Fibroblast of peridontal ligament (primary cell): ENCODE data around the gene TAPBPL.
"Not testable (repeated sequence)": the region's sequence is repeated elsewhere in the genome, so short reads cannot be mapped to it uniquely, and the experiment has no call there.

Experiments
- DNase-seq: peaks from one replicate; pipeline ENCODE4 v3.0.0-alpha.2; 2010; ENCODE audit errors: extremely low read depth

Gene TAPBPL, protein sequence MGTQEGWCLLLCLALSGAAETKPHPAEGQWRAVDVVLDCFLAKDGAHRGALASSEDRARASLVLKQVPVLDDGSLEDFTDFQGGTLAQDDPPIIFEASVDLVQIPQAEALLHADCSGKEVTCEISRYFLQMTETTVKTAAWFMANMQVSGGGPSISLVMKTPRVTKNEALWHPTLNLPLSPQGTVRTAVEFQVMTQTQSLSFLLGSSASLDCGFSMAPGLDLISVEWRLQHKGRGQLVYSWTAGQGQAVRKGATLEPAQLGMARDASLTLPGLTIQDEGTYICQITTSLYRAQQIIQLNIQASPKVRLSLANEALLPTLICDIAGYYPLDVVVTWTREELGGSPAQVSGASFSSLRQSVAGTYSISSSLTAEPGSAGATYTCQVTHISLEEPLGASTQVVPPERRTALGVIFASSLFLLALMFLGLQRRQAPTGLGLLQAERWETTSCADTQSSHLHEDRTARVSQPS

DNA sequence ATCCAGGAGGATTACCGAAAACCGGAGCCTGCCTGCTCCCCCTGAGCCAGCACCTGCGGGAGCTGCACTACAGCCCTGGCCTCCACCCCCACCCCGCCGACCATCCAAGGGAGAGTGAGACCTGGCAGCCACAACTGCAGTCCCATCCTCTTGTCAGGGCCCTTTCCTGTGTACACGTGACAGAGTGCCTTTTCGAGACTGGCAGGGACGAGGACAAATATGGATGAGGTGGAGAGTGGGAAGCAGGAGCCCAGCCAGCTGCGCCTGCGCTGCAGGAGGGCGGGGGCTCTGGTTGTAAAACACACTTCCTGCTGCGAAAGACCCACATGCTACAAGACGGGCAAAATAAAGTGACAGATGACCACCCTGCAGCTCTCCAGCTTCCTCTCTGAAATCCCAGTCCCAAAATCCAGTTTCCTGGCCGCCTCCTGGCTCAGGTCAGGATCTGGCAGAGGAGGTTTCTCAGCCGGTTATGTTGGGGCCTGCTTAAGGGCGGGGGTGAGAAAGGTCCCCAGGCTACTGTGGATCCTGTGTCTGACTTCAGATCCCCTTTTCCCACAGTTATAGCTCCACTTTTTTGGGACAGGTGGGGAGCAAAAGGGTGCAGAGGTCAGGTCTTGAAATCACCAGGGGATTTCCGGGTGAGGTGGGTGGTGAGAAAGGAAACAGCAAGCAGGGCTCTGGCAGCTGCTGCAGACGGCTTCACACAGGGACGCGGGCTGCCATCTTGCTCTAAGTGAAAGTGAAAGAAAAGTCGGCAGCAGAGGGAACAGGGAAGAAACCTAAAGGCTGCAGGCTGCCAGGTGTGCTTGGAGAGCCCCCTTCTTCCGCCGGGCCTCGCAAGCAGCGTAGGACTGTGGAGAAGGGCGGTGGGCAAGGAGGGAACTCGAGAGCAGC lies at the start of gene TAPBPL:
Gene TAPBPL (plus strand): TSS at position 695 of the 897 bp plus-strand sequence. CDS start 207 bp downstream, outside the sequence.
- DNase-seq, result peak; percentile 78

DNA sequence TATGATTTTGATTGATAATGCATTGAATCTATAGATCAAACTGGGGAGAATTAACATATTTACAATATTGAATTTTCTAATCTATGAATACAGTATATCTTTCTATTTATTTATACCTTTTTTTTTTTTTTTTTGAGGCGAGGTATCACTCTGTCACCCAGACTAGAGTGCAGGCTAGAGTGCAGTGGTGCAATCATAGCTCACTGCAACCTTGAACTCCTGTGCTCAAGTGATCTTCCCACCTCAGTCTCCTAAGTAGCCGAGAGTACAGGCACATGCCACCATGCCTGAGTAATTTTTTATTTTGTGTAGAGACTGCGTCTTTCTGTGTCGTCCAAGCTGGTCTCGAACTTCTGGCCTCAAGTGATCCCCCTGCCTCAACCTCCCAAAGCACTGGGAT lies 47.5 kb upstream of the TAPBPL start:
- DNase-seq, result no peak

DNA sequence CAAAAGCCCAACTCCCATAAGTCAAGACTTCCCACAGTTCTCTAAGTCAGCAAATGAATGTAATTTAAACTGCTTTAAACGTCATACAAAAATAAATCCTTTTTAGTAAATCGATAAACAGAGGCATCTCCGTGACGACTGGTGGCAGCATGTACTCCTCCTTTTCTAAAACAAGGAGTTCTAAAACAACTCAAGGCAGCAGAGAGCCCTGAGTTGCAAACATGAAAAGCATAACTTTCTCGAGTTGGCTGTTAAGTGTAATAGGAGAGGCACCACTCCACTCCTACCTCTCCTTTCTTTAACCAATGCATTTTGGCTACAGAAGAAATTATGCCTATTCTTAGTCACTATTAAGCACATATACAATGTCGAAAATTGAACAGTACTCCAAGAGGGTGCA lies 45.9 kb upstream of the TAPBPL start:
- DNase-seq, result peak; percentile 44

DNA sequence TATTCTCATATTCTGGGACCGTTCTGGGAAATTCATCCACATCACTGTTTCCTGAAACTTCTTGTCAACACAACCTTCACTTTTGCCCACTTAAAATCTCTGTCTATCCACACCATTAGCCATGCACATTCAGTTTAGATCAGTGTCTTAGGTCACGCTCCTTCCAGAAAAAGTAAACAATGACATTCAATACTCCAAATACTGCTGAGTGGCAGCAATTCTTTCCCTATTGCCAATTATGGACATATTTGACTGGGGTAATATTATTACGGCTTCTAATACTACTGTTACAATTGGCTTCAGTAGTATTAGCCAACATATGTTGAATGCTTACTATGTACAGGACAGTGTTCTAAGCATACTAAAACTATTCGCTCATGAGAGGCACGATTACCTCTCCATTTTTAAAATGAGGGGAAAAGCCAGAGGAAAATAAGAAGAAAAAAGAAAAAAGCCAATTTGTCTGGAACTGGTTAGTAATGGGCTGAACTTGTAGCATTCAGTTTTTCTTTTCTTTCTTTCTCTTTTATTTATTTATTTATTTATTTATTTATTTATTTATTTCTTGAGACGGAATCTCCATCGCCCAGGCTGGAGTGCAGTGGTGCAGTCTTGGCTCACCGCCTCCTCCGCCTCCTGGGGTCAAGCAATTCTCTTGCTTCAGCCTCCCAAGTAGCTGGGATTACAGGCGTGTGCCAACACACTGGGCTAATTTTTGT lies 44.4 kb upstream of the TAPBPL start:
- peak; percentile 27 for DNase-seq

DNA sequence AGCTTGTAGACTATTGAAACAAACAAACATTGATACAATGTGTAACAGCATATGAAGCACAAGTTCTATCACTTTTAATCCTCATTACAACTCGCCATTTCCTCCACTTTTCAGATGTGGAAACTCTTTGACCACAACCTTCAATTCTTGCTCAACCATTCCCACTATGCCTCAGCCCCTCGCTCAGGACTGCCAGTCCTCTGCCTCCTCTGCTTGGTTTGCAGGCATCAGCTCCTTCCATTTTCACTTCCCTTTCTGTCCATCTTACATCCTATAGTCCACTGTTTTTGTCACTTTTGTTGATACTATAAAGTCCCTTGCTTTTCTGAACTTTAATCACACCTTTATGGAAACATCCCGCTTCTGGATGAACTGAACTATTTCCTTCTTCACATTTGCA lies 35.2 kb upstream of the TAPBPL start:
- DNase-seq, result no peak

DNA sequence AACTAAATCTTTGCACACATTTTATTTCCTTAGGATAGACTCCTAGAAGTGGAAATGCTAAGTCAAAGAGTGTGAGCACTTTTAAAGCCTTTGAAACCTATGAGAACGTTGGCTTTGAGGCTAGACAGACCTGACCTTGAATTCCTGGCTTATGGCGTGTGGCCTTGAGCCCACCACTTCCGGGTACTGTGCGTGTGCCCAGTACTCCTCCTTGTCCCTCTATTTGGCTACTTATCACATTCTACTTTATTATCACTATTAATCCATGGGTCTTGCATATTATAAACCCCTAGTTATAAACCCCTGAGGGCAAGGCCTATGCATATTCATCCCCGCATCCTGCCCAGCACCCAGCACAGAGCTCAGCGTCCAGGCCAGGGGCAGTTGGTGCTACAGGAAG lies 33.0 kb upstream of the TAPBPL start:
- DNase-seq, result no peak

DNA sequence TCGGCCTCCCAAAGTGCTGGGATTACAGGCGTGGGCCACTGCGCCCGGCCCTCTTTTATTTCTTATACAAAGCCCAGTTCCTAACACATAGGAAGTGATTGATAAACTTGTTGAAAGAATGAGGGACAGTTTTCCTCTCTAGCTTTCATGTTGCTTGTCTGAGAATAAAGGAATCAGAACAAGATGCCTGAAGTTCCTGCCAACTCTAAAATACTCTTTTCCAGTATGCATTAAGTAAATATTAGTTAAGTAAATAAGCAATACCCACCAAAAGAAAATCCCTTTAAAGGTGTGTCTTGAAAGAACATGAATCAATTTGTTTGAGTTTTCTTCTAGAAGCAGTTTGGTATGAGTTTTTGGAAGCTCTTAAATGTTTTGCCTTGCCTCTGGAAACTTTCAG lies 31.5 kb upstream of the TAPBPL start:
- DNase-seq, result peak; percentile 17

DNA sequence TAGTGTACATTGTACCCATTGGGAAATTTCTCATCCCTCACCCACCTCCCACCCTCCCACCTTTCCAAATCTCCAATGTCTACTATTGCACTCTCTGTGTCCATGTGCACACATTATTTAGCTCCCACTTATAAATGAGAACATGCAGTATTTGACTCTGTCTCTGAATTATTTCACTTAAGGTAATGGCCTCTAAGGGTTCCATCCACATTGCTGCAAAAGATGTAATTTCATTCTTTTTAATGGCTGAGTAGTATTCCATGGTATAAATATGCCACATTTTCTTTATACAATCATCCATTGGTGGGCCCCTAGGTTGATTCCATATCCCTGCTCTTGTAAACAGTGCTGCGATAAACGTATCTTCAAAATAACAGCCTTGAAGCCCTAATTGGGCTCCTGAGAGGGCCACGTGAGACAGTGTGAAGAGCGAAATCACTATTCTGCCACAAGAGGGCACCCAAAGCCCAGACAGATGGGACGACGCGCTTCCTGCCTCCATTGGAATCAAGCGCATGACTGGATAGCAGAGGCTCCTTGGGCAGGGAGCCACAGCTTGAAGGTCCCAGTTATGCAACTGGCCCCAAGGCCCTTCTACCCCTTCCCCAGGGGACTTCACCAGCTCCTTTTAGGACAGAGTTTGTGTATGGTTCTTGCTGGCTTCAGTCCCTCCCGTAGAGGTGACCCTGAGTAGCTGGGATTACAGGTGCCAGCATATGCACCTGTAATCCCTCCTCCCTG lies 28.4 kb upstream of the TAPBPL start:
- peak; percentile 95 for DNase-seq

DNA sequence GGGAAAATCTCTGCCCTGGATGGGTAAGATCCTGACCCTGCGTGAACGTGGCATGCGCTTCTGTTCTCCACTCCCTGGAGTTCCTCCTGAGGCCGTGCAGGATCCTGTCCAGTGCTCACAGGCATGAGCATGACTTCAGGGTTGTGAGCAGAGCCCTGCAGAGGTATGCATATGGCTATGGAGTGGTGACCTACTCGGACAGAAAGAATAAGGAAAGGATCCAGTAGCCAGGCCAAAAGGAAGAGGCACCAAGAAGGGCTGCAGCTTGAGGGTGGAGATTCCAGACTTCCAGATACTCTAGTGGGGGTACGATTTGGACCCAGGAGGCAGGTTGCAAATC lies 27.9 kb upstream of the TAPBPL start:
- DNase-seq, result no peak

DNA sequence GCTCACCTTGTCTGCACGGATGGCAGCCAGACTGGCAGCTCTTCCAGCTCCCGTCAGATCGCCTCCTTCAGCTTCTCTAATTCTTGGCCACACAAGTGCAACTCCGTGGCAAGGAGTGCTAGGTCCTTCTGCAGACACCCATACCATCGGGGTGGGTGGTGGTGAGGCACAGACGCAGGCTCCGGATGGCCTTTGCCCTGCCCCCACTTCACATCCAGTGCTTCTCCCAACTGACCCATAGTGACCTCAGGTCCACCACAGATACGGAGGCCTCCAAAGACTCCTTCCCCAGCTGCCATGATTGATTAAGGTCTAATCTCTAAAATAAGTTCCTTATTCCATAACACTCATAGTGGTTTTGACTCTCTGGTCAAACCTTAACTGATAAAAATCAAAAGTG lies 27.0 kb upstream of the TAPBPL start:
- no peak for DNase-seq

DNA sequence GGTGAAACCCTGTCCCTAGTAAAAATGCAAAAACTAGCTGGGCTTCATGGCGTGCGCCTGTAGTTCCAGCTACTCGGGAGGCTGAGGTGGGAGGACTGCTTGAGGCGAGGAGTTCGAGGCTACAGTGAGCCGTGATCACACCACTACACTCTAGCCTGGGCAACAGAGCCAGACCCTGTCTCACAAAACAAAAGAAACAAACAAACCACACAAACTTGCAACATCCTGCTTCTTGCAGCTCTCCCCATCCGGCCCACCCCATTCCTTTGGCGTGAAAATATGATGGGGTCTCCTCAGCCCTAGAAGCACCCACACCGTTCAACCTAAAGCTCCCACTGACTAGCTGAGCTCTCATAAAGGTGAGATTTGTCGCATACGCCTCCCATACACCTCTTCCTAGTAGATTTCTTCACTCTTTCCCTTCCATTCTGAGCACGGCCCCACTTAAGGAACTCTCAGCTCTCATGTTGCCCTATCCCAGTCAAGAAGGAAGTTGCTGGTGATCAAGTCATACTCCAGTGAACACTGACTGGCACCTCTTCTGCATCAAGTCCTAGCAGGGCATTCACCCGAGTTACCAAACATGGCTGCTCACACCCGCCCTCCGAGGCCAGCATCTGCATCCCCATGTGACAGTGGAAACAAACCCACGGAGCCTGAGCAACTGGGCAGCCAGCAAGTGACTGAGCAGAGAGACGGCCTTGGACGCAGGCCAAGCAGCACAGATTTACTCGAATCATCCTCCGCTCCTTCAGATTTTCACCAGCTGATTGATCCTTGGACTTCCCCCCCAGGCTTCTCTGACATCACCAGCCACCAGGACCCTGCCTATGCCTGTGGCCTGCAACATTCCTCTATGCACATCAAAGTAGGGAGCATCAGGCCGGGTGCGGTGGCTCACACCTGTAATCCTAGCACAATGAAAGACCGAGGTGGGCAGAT lies 26.0 kb upstream of the TAPBPL start:
- no peak for DNase-seq

DNA sequence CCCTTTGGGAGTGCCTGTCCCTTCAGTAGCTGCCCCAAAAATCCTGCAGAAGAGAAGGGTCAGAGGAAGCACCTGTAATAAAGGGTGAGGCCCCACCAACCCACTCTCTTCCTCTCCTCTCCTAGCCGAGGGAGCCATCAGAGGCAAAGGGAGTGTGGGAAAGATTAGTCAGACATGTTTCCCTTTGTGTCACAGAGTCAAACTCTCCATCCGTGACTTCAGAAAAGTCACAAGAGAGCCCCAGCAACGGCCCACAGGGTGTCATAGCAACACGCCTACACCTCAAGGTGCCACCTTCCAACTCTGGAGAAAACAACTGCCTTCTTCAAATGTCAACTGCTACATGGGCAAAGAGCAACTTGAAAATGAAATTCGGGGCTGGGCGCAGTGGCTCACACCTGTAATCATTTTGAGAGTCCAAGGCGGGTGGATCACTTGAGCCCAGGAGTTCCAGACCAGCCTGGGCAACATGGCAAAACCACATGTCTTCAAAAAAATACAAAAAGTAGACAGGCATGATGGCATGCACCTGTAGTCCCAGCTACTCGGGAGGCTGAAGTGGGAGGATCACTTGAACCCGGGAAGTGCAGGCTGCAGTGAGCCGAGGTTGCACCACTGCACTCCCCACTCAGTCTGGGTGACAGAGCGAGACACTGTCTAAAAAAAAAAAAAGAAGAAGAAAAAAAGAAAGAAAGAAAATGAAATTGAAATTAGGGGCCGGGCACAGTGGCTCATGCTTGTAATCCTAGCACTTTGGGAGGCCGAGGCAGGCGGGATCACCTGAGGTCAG lies 24.8 kb upstream of the TAPBPL start:
- DNase-seq, result no peak

DNA sequence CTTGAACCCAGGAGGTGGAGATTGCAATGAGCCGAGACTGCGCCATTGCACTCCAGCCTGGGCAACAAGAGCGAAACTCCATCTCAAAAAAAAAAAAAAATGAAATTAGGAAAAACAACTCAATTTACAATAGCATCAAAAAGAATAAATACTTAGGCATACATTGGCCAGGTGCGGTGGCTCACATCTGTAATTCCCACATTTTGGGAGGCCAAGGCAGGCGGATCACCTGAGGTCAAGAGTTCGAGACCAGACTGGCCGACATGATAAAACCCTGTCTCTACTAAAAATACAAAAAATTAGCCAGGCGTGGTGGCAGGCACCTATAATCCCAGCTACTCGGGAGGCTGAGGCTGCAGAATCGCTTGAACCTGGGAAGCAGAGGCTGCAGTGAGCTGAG lies 24.0 kb upstream of the TAPBPL start:
- not testable (repeated sequence) for DNase-seq

DNA sequence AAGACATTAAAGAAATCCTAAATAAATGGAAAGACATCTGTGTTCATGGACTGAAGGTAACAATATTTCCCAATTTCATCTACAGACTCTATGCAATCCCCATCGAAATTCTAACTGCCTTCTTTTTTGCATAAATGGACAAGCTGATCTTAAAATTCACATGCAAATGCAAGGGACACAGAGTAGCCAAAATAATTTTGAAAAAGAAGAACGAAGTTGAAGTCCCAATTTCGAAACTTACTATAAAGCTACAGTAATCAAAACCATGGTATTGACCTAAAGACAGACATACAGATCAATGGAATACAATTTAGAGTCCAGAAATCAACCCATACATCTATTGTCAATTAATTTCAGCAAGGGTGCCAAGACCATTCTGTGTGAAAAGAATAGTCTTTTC lies 23.5 kb upstream of the TAPBPL start:
- no peak for DNase-seq

DNA sequence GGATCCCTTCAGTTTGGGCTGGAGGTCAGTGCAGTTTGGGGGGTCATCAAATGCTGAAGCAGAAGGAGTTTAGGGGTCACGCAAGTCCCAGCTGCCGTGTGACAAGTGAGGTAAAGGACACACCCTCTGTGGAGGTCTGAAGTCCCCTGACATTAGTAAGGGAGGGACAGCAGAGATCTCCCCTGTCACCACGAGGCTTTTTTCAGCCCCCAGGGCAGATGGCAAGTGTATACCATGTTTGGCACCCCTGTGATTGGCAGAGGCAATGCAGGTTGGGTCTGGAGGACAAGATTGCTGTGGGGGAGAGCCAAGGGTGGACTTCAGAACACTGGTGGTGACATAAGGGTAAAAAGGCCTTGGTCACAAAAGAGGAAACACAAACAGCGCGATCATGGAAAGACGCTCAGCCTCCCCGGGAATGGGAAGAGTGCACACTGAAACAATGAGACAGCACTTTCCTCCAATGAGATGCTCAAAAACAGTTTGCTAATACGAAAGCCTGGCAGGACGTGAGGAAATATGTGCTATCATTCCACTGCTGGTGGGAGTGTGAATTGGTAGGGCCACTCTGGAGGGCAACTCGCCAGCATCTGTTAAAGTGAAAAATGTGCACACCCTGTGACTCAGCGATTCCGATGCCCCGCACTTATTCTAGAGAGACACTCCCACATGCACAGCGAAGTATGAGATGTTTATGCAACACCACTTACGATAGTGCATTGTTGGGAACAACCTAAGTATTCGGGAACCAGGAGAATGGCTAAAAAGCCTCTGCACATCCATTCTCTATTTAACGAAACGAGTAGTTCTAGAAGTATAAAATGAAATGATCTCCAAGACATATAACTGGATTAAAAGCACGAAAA lies 21.5 kb upstream of the TAPBPL start:
- peak; percentile 98 for DNase-seq

DNA sequence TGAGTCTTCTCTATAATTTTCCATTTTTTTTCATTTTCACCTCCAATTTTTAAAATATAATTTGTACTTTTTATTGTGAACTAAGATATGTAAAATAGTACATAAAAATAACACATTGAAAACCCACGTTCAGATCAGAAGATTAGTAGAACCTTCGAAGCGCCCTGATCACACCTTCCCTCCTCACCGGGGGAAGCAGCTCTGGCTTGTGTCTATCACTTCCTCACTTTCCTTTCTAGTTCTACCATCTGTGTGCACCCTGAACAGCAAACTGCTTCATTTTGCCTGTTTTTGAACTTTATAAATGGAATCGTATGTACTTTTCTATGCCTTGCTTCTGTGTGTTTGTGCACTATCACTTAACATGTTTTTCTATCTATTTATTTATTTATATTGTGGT lies 18.9 kb upstream of the TAPBPL start:
- no peak for DNase-seq

DNA sequence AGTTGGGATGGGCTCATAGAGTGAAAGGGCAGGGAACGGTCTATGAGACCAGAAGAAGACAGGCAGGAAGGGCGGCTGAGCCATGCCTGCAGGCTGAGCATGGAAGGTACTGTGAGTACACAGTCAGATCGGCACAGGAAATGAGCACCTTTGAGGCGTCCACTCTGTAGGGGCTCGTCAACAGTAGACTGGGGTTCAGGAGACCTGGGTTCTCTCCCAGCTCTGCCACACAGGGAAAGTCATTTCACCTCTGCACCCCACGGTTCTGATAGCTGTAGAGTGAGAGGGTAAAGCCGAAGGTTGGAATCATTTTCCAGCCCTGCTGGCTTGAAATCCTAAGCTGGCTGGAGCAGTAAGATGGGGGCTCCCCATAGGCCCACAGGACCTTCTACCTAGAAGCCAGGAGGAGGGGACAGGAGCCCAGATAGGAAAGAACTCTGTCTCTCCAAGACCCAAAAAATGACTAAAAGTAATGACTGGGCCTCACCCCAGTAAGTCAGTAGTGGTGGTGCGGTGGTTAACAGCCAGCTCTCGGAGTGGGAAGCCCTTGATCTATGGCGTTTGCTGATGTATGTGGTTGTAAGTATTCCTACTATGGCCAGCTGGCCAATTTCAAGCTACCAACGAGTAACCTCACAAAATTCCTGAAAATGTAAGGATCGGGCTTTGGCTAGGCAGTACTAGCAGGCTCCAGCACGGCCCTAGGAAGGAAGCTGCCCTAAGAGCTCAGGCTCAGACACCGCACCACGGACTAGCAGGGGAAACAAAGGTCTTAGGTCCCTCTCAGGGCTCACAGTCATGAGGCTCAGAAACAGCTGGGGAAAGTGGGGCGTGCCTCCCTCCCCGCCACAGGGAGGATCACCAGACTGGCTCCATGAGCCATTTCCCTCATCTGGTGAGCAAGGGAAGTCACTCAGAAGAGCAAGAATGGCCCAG lies 17.4 kb upstream of the TAPBPL start:
- no peak for DNase-seq
